IMR-90 (cell line): ENCODE data around the gene ESR1. TPM values are rescaled to one million over a fixed set of nuclear protein-coding genes. Genes with fewer than 3 reads are reported as not detected.

Experiments used
- ATAC-seq: fragments of 200-7000 bp; cut with Tn5 transposase; 2 replicates; pipeline ENCODE4 v1.9.1; 2020; ENCODE audit warnings: low read depth, mild to moderate bottlenecking, moderate library complexity
- BruUV-seq: library from RNA; stranded (reverse); fragments of 400-500 nt; replicated peaks from 2 replicates; lab custom pipeline; 2021; lab: Mats Ljungman, UMichigan
- CTCF ChIA-PET: fragments of 300-600 bp; formaldehyde crosslinking; extraction: SDS; loops from one replicate; lab custom pipeline; 2021; ENCODE audit warnings: antibody characterized with exemption; lab: Yijun Ruan, JAX
- POLR2A ChIA-PET: fragments of 300-600 bp; sonication (Branson Sonifier 250); formaldehyde crosslinking; loops from one replicate; lab custom pipeline; 2022; ENCODE audit warnings: antibody characterized with exemption; ENCODE audit not compliant: unreplicated experiment; lab: Charles Lee
- DNase-seq: peaks from one replicate; pipeline ENCODE4 v3.0.0; 2013
- H2AFZ ChIP-seq: replicated peaks from 2 replicates; pipeline ENCODE3; 2013; ENCODE audit warnings: low read length, mild to moderate bottlenecking; ENCODE audit not compliant: poor library complexity
- H2AK5ac ChIP-seq: 2 replicates; pipeline ENCODE4 v1.6.1; 2013; ENCODE audit warnings: low read depth, low read length, inconsistent platforms
- H2AK9ac ChIP-seq: replicated peaks from 2 replicates; pipeline ENCODE3; 2013; ENCODE audit warnings: mild to moderate bottlenecking, low read depth, low read length, moderate library complexity; ENCODE audit not compliant: poor library complexity
- H2BK120ac ChIP-seq: 2 replicates; pipeline ENCODE4 v1.6.1; 2013; ENCODE audit warnings: low read depth, low read length, inconsistent platforms
- H2BK15ac ChIP-seq: 3 replicates; pipeline ENCODE4 v1.6.1; 2013; ENCODE audit warnings: low read depth, low read length, inconsistent platforms
- H2BK20ac ChIP-seq: 2 replicates; pipeline ENCODE4 v1.6.1; 2013; ENCODE audit warnings: low read depth, mild to moderate bottlenecking, inconsistent platforms, low read length, moderate library complexity
- H2BK5ac ChIP-seq: 2 replicates; pipeline ENCODE4 v1.6.1; 2013; ENCODE audit warnings: mild to moderate bottlenecking, low read depth, low read length, inconsistent platforms; ENCODE audit not compliant: poor library complexity, severe bottlenecking
- H3K14ac ChIP-seq: replicated peaks from 2 replicates; pipeline ENCODE4 v1.6.1; 2013; ENCODE audit warnings: low read depth, low read length, inconsistent platforms
- H3K18ac ChIP-seq: 2 replicates; pipeline ENCODE4 v1.6.1; 2013; ENCODE audit warnings: low read depth, low read length, control low read depth
- H3K23ac ChIP-seq: 2 replicates; pipeline ENCODE4 v1.6.1; 2013; ENCODE audit warnings: low read depth, low read length, inconsistent platforms
- H3K27ac ChIP-seq: 2 replicates; pipeline ENCODE4 v1.5.1; 2013; ENCODE audit warnings: mild to moderate bottlenecking, control low read depth, low read length; ENCODE audit not compliant: insufficient read depth
- H3K27me3 ChIP-seq: 2 replicates; pipeline ENCODE4 v1.6.1; 2013; ENCODE audit warnings: low read length; ENCODE audit not compliant: control insufficient read depth, insufficient read depth
- H3K36me3 ChIP-seq: 2 replicates; pipeline ENCODE4 v1.6.1; 2013; ENCODE audit warnings: low read length, mixed read lengths; ENCODE audit not compliant: control insufficient read depth, insufficient read depth
- H3K4ac ChIP-seq: 2 replicates; pipeline ENCODE4 v1.6.1; 2013; ENCODE audit warnings: low read depth, low read length, inconsistent platforms
- H3K4me1 ChIP-seq: 2 replicates; pipeline ENCODE4 v1.6.1; 2013; ENCODE audit warnings: low read length, mixed read lengths; ENCODE audit not compliant: control insufficient read depth, insufficient read depth
- H3K4me2 ChIP-seq: 2 replicates; pipeline ENCODE4 v1.6.1; 2013; ENCODE audit warnings: low read depth, mild to moderate bottlenecking, control low read depth, low read length, moderate library complexity
- H3K4me3 ChIP-seq: 2 replicates; pipeline ENCODE4 v1.5.1; 2013; ENCODE audit warnings: low read depth, mild to moderate bottlenecking, control low read depth, low read length, moderate library complexity; ENCODE audit not compliant: insufficient read depth
- H3K56ac ChIP-seq: 2 replicates; pipeline ENCODE4 v1.6.1; 2013; ENCODE audit warnings: low read length, inconsistent platforms; ENCODE audit not compliant: insufficient read depth; ENCODE audit errors: extremely low read depth
- H3K79me1 ChIP-seq, 2 experiments: 2 replicates each; pipeline ENCODE4 v1.6.1; 2013; ENCODE audit warnings: low read length in 2 of 2, inconsistent platforms in 1 of 2, low read depth in 1 of 2
- H3K9ac ChIP-seq: 2 replicates; pipeline ENCODE4 v1.6.1; 2013; ENCODE audit warnings: low read depth, low read length, control low read depth
- H3K9me1 ChIP-seq: 2 replicates; pipeline ENCODE4 v1.6.1; 2013; ENCODE audit warnings: low read length, inconsistent platforms; ENCODE audit not compliant: insufficient read depth
- H3K9me3 ChIP-seq: 2 replicates; pipeline ENCODE4 v1.6.1; 2013; ENCODE audit warnings: low read length; ENCODE audit not compliant: control insufficient read depth, insufficient read depth
- H4K20me1 ChIP-seq: 2 replicates; pipeline ENCODE4 v1.6.1; 2013; ENCODE audit warnings: low read length, inconsistent platforms; ENCODE audit not compliant: insufficient read depth
- H4K5ac ChIP-seq: 2 replicates; pipeline ENCODE4 v1.6.1; 2013; ENCODE audit warnings: mild to moderate bottlenecking, low read depth, low read length, control low read depth
- H4K8ac ChIP-seq, 2 experiments: 2 replicates each; pipeline ENCODE4 v1.6.1; 2013; ENCODE audit warnings: low read depth in 2 of 2, low read length in 2 of 2, control low read depth in 1 of 2, inconsistent platforms in 1 of 2
- H4K91ac ChIP-seq: 2 replicates; pipeline ENCODE4 v1.6.1; 2013; ENCODE audit warnings: low read depth, low read length, inconsistent platforms; ENCODE audit not compliant: insufficient read depth
- BHLHE40 ChIP-seq: fragments of 150-350 bp; IDR thresholded peaks from 2 replicates; pipeline ENCODE4 v1.6.1; 2016; ENCODE audit warnings: mild to moderate bottlenecking, low read depth, low read length
- ELK1 ChIP-seq: fragments of 150-350 bp; IDR thresholded peaks from 2 replicates; pipeline ENCODE4 v1.6.1; 2016; ENCODE audit warnings: low read depth, mild to moderate bottlenecking, low read length, moderate library complexity, borderline replicate concordance
- MAFK ChIP-seq: IDR thresholded peaks from 2 replicates; pipeline ENCODE4 v1.6.1; 2012; ENCODE audit warnings: low read depth, low read length, improper control_type of control experiment
- MXI1 ChIP-seq: IDR thresholded peaks from 2 replicates; pipeline ENCODE4 v1.6.1; 2012; ENCODE audit warnings: low read depth, mild to moderate bottlenecking, low read length, moderate library complexity, borderline replicate concordance
- NFE2L2 ChIP-seq: fragments of 150-350 bp; IDR thresholded peaks from 2 replicates; pipeline ENCODE4 v1.6.1; 2016; ENCODE audit warnings: low read depth, mild to moderate bottlenecking, low read length
- RAD21 ChIP-seq: IDR thresholded peaks from 2 replicates; pipeline ENCODE4 v1.6.1; 2012; ENCODE audit warnings: low read length, improper control_type of control experiment
- RCOR1 ChIP-seq: IDR thresholded peaks from 2 replicates; pipeline ENCODE4 v1.6.1; 2012; ENCODE audit warnings: mild to moderate bottlenecking, low read length, improper control_type of control experiment; ENCODE audit not compliant: insufficient replicate concordance
- SMC3 ChIP-seq: fragments of 150-350 bp; IDR thresholded peaks from 2 replicates; pipeline ENCODE4 v1.6.1; 2016; ENCODE audit warnings: low read depth, mild to moderate bottlenecking, antibody characterized with exemption, low read length, moderate library complexity
- WGBS, 2 experiments: methylation state at CpG; one replicate each; pipeline versions ENCODE4 v1.1.5 to v1.1.7; 2013; ENCODE audit warnings: missing lambda C conversion rate in 2 of 2; ENCODE audit not compliant: insufficient read length in 1 of 2; ENCODE audit errors: extremely low coverage in 2 of 2; 5-methylcytosine and 5-hydroxymethylcytosine counted together
- dilution Hi-C: fragments of 300-500 bp; cut with HindIII; formaldehyde crosslinking; loops from one replicate; pipeline ENCODE4 v1.14.3; 2018; ENCODE audit warnings: low sequenced_read_pairs; ENCODE audit not compliant: unreplicated experiment
- in situ Hi-C: fragments of 300-500 bp; cut with MboI; formaldehyde crosslinking; loops from 3 replicates; pipeline ENCODE4 v1.14.3; 2019; ENCODE audit warnings: low sequenced_read_pairs, inconsistent platforms, mixed read lengths
- intact Hi-C: fragments of 100-400 bp; cut with micrococcal nuclease; formaldehyde crosslinking; loops from 2 replicates; pipeline ENCODE4 v1.10.0; 2022
- polyA plus RNA-seq, 3 experiments: library from polyadenylated mRNA; depleted of rRNA; stranded (reverse); fragments of >200 nt; gene quantifications; 2 replicates each; pipeline ENCODE4 v1.2.3, GENCODE V29; 2012; ENCODE audit warnings: low replicate concordance in 1 of 3
- total RNA-seq: library from RNA; depleted of rRNA; stranded (reverse); fragments of >200 nt; gene quantifications from 2 replicates; pipeline ENCODE4 v1.2.3, GENCODE V29; 2012
- TF ChIP-seq, protein P1 (sequence below): fragments of 150-350 bp; IDR thresholded peaks from 2 replicates; pipeline ENCODE4 v1.6.1; 2017; ENCODE audit warnings: mild to moderate bottlenecking, antibody characterized with exemption, low read length, low read depth

Gene ESR1
- total and polyA plus RNA-seq, 2 of the 4 experiments (the other 2 are of a cell fraction): not detected

DNA sequence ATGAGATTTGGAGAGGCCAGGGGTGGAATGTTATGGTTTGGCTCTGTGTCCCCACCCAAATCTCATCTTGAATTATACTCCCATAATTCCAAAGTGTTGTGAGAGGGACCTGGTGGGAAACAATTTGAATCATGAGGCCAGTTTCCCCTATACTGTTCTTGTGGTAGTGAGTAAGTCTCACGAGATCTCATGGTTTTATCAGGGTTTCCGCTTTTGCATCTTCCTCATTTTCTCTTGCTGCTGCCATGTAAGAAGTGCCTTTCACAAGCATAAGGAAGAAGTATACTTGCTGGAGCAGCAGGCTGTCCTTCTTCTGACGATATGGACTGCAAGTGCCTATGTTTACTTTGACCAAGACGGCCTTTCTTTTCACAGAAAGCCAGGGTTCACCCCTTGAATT is 270.5 kb downstream of the ESR1 start:
- Histone ChIP-seq H2AFZ (no peak overlapping the region), H2BK5ac (no peak overlapping the region), H2BK120ac (no peak overlapping the region), H3K23ac (no peak overlapping the region), H3K9ac (no peak overlapping the region), H2BK20ac (no peak overlapping the region), H3K27me3 (no peaks in the 10 kb centered on the region; the same call in 1 of the 2 replicates), H3K18ac (no peak overlapping the region), H3K9me3 (peaks cover 4% of the 10 kb centered on the region; the same call in 1 of the 2 replicates), H3K4me1 (no peaks in the 10 kb centered on the region), H3K9me1 (no peaks in the 10 kb centered on the region), H4K91ac (no peak overlapping the region), H2AK9ac (no peak overlapping the region), H3K36me3 (no peaks in the 10 kb centered on the region), H3K56ac (no peak overlapping the region), H3K79me1 (no peaks in the 10 kb centered on the region), H3K4me3 (no peak overlapping the region), H4K8ac (no peak overlapping the region), H3K4ac (no peak overlapping the region), H2AK5ac (no peak overlapping the region), H2BK15ac (no peak overlapping the region), H3K4me2 (no peak overlapping the region), H4K5ac (no peak overlapping the region), H4K20me1 (no peaks in the 10 kb centered on the region), H3K14ac (no peak overlapping the region), H3K27ac (no peak overlapping the region)
- CTCF ChIA-PET: no interaction called here
- in situ Hi-C loops: no loop called here
- intact Hi-C loops: no loop called here
- no TSS peak for BruUV-seq
- DNase-seq (no peak), ATAC-seq (no peak)
- TF ChIP-seq MXI1 (no peak), SMC3 (no peak), ELK1 (no peak), BHLHE40 (no peak), RCOR1 (no peak), NFE2L2 (no peak), RAD21 (no peak), MAFK (no peak)
- TF ChIP-seq, protein P1, sequence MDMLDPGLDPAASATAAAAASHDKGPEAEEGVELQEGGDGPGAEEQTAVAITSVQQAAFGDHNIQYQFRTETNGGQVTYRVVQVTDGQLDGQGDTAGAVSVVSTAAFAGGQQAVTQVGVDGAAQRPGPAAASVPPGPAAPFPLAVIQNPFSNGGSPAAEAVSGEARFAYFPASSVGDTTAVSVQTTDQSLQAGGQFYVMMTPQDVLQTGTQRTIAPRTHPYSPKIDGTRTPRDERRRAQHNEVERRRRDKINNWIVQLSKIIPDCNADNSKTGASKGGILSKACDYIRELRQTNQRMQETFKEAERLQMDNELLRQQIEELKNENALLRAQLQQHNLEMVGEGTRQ: no peak
- dilution Hi-C loops: no loop called here
- WGBS, 2 experiments: no CpG with 5 or more reads among the region's 4 CpGs
- POLR2A ChIA-PET: no interaction called here
